ENCODE results near the gene MOCS3.

The MOCS3 gene

DNA sequence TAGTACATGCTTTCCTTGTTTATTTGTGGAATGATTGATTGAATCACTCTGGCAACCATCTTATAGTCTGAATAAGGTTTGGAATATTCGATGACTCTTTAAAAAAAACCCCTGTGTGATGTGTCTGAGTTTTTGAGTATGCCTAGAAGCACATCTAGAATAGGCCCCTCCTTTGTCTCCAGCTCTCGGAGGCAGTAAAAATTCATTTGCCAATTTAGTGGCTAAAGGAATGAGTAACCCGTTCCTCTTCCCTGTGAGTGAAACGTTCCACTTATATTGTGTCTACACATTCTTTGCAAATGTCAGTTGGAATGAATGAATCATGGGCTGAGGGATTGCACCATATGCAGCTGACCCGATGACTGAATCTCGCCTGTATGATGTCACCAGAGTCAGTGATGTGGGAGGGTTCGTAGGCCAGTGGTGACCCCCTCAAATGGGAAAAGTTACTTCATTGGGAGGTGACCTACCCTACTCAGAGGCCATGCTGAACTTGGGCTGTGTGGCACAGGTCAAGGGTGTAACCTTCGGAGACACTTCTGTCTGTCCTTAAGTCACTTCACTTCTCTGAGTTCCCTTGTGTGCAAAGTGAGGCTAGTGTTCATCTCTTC, 21.6 kb downstream of the MOCS3 start:
- no peaks in the 10 kb centered on the region for H3K4me1 ChIP-seq (ENCODE audit: control insufficient read depth in 1 of 2, insufficient read depth in 1 of 2, low read depth in 1 of 2, low read length in 1 of 2)
- H3K27ac ChIP-seq = no peak overlapping the region
- no peaks in the 10 kb centered on the region for H3K36me3 ChIP-seq
- TF ChIP-seq, protein P1, sequence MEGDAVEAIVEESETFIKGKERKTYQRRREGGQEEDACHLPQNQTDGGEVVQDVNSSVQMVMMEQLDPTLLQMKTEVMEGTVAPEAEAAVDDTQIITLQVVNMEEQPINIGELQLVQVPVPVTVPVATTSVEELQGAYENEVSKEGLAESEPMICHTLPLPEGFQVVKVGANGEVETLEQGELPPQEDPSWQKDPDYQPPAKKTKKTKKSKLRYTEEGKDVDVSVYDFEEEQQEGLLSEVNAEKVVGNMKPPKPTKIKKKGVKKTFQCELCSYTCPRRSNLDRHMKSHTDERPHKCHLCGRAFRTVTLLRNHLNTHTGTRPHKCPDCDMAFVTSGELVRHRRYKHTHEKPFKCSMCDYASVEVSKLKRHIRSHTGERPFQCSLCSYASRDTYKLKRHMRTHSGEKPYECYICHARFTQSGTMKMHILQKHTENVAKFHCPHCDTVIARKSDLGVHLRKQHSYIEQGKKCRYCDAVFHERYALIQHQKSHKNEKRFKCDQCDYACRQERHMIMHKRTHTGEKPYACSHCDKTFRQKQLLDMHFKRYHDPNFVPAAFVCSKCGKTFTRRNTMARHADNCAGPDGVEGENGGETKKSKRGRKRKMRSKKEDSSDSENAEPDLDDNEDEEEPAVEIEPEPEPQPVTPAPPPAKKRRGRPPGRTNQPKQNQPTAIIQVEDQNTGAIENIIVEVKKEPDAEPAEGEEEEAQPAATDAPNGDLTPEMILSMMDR (IDR thresholded peaks at IDR 0.05) = no peak
- H3K9me3 ChIP-seq = no peaks in the 10 kb centered on the region
- no peak overlapping the region for H3K4me3 ChIP-seq (ENCODE audit: low read depth in 1 of 2, low read length in 1 of 2)
- peaks cover 46% of the 10 kb centered on the region for H3K27me3 ChIP-seq

DNA sequence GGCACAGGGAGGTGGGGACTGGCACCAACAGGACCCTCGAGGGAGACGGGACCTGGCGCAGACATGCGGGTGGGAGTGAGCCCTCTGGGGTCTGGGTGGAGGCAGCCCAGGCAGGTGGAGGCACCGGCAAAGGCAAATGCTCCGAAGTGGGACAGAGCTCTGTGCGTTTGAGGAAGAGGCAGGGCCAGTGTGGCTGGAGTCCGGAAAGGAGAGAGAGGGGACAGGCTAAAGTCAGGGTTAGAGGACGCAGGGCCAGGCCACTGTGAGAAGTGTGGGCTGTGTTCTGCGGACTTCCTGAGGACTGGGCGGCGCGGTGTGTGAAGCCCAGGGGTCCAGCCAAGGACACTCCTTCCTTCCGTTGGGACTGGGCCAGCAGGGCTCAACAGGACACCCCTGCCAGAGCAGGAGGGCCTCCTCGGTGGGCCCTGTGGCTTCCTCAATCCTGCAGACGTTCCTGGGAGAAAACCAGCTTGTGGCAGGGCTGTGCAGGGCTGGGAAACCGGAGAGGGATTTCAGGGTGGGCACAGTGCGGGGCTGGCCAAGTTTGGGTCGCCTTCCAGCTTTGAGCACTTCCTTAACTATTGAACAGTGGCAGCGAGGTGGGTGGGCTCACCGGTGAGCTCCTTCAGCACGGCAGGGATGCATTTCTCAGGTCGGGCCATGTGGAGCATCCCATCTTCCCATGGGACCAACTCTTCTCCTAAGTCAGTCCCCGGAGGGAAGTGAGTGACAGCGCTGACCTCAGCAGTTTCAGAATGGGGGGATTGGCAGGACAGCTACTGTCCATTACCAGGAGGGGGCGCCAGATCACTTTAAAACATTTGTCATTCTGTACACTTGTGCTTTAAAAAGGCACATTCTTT, 22.5 kb downstream of the MOCS3 start:
- H3K4me3 ChIP-seq (ENCODE audit: low read depth in 1 of 2, low read length in 1 of 2) = no peak overlapping the region
- H3K4me1 ChIP-seq (ENCODE audit: control insufficient read depth in 1 of 2, insufficient read depth in 1 of 2, low read depth in 1 of 2, low read length in 1 of 2) = no peaks in the 10 kb centered on the region
- no peak overlapping the region for H3K27ac ChIP-seq
- TF ChIP-seq, protein P1 (IDR thresholded peaks at IDR 0.05) = peak; percentile 64
- no peaks in the 10 kb centered on the region for H3K36me3 ChIP-seq
- peaks cover 45% of the 10 kb centered on the region for H3K27me3 ChIP-seq
- no peaks in the 10 kb centered on the region for H3K9me3 ChIP-seq

DNA sequence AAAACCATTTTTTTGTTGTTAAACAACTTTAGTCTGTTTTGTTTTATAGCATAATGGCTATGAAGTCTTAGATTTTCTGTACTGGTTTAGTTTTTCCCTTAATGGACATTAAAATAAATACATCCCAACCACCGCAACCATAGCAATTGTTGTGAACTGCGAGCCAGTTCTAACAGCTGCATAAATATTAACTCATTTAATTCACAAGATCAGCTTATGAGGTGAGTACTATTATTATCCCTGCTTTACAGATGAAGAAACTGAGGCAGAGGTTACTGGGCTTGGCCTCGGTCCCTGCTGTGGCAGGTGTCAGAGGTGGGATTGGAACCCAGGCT, 23.1 kb downstream of the MOCS3 start:
- TF ChIP-seq, protein P1 (IDR thresholded peaks at IDR 0.05) = no peak
- Histone ChIP-seq H3K4me3 (ENCODE audit: low read depth in 1 of 2, low read length in 1 of 2) (no peak overlapping the region), H3K4me1 (ENCODE audit: control insufficient read depth in 1 of 2, insufficient read depth in 1 of 2, low read depth in 1 of 2, low read length in 1 of 2) (no peaks in the 10 kb centered on the region), H3K36me3 (no peaks in the 10 kb centered on the region), H3K27me3 (peaks cover 51% of the 10 kb centered on the region), H3K27ac (no peak overlapping the region), H3K9me3 (no peaks in the 10 kb centered on the region)

DNA sequence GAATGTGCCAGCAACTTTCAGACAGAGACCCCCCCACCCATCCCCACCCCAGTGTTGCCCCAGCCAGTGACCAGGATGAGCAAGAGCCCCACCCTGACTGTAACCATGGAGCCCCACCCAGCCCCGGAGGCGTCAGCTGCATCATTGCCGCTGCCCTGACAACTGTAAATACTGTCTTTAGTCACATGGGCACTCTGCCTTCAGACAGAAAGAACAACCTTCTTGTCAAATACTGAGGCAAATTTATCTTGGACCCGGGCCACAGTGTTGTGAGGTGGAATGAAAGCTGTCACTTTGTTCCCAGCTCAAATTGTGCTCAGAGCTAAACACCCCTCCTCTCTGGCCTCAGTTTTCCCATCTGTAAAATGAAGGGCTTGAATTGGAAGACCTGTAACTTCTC, 23.7 kb downstream of the MOCS3 start:
- Histone ChIP-seq H3K27me3 (peaks cover 55% of the 10 kb centered on the region), H3K4me3 (ENCODE audit: low read depth in 1 of 2, low read length in 1 of 2) (no peak overlapping the region), H3K9me3 (no peaks in the 10 kb centered on the region), H3K36me3 (no peaks in the 10 kb centered on the region), H3K4me1 (ENCODE audit: control insufficient read depth in 1 of 2, insufficient read depth in 1 of 2, low read depth in 1 of 2, low read length in 1 of 2) (no peaks in the 10 kb centered on the region), H3K27ac (no peak overlapping the region)
- TF ChIP-seq, protein P1 (IDR thresholded peaks at IDR 0.05) = no peak

DNA sequence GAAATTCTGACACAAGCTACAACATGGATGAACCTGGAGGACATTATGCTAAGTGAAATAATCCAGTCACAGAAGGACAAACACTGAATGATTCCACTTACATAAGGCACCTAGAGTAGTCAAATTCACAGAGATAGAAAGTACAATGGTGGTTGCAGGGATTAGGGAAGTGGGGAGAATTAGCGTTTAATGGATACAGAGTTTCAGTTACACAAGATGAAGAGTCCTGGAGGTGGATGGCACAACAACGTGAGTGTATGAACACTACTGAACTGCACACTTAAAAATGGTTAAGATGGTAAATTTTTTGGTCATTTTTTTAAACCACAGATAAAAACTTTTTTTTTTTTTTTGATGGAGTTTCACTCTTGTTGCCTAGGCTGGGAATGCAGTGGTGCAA, 24.7 kb downstream of the MOCS3 start:
- H3K4me1 ChIP-seq (ENCODE audit: control insufficient read depth in 1 of 2, insufficient read depth in 1 of 2, low read depth in 1 of 2, low read length in 1 of 2) = no peaks in the 10 kb centered on the region
- TF ChIP-seq, protein P1 (IDR thresholded peaks at IDR 0.05) = no peak
- no peak overlapping the region for H3K4me3 ChIP-seq (ENCODE audit: low read depth in 1 of 2, low read length in 1 of 2)
- H3K27ac ChIP-seq = no peak overlapping the region
- H3K36me3 ChIP-seq = no peaks in the 10 kb centered on the region
- no peaks in the 10 kb centered on the region for H3K9me3 ChIP-seq
- peaks cover 58% of the 10 kb centered on the region for H3K27me3 ChIP-seq
